Gastroesophageal sphincter (tissue), 3 donors: ENCODE data around the gene GAS2L1.

ENCODE experiments used
- EP300 ChIP-seq: sonication (generic); formaldehyde crosslinking; IDR thresholded peaks from one replicate; pipeline ENCODE4 v1.6.1; 2017; ENCODE audit warnings: antibody characterized with exemption, mild to moderate bottlenecking
- POLR2A ChIP-seq, 2 donors: fragments of 450-650 bp; IDR thresholded peaks; one replicate each; pipeline ENCODE4 v1.6.1; 2017; ENCODE audit warnings: antibody characterized with exemption in 2 of 2, mild to moderate bottlenecking in 2 of 2, moderate library complexity in 1 of 2
- POLR2AphosphoS5 ChIP-seq: sonication (generic); formaldehyde crosslinking; IDR thresholded peaks from one replicate; pipeline ENCODE4 v1.6.1; 2017; ENCODE audit warnings: antibody characterized with exemption
- TF ChIP-seq, protein P1 (sequence below), 4 experiments: fragments of 200-600 bp in 2 of 4; fragments of 450-650 bp in 2 of 4; sonication (generic) in 1 of 4; IDR thresholded peaks; one replicate each; pipeline ENCODE4 v1.5.1; 2017 to 2019; ENCODE audit warnings: antibody characterized with exemption in 4 of 4, mild to moderate bottlenecking in 2 of 4, moderate library complexity in 2 of 4

DNA sequence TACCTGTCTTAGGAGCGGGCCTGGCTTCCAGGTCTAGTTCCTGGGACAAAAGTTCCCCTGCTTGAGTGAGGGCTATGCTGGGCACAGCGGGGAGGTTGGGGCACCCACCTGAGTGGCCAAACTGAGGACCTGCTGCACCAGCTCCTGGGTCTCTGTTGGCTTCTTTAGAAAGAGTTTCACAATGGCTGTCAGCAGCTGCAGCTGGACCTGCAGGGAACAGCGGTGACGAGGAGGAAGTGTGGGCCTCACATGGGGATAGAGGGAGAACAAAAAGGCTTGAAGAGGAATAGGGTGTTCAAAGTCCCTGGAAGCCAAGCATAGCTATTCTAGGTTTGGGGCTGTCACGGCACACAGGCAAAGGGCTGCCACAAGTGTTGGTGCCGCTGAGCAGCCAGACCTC is 35.7 kb downstream of the GAS2L1 start:
- TF ChIP-seq POLR2A (IDR thresholded peaks at IDR 0.05) (no peak), POLR2AphosphoS5 (no peak), EP300 (no peak)
- TF ChIP-seq, protein P1, sequence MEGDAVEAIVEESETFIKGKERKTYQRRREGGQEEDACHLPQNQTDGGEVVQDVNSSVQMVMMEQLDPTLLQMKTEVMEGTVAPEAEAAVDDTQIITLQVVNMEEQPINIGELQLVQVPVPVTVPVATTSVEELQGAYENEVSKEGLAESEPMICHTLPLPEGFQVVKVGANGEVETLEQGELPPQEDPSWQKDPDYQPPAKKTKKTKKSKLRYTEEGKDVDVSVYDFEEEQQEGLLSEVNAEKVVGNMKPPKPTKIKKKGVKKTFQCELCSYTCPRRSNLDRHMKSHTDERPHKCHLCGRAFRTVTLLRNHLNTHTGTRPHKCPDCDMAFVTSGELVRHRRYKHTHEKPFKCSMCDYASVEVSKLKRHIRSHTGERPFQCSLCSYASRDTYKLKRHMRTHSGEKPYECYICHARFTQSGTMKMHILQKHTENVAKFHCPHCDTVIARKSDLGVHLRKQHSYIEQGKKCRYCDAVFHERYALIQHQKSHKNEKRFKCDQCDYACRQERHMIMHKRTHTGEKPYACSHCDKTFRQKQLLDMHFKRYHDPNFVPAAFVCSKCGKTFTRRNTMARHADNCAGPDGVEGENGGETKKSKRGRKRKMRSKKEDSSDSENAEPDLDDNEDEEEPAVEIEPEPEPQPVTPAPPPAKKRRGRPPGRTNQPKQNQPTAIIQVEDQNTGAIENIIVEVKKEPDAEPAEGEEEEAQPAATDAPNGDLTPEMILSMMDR (IDR thresholded peaks at IDR 0.05): no peak
